Forelimb muscle (tissue), 1 donor: ENCODE measurements around the gene KCNV2. TPM values are rescaled to one million over a fixed set of nuclear protein-coding genes. Genes with fewer than 3 reads are reported as not detected.

Experiments used
- DNase-seq: peaks from one replicate; pipeline ENCODE4 v3.0.0-alpha.2; 2013; ENCODE audit warnings: low read depth
- polyA plus RNA-seq: library from polyadenylated mRNA; unstranded; fragments of 120-200 nt; gene quantifications from one replicate; pipeline ENCODE4 v1.2.1, GENCODE V29; 2013; ENCODE audit not compliant: insufficient read length

Gene KCNV2
- polyA plus RNA-seq, 1 donor = 0.27 TPM

DNA sequence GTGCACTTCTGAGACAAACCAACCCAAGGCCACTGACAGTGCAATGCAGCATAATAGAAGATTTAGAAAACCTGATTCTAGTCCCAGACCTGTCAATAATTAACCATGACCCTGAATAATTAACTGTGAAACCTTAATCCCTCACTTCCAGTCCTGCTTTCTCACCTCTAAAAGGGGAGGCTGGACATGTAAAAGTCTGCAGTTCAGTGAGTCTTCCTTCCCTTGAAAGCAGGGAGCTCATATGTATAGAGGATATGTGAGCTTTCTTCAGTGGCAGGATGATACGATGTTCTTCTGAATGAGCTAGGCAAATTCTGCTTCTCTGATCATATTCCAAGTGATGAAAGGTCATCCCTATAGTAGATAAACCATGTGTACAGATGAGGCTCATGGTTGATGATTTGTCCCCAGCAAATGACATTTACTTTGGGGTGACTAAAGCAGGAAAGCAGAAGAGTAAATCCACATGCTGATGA lies 2.9 kb downstream of the KCNV2 start:
- no peak for DNase-seq

- no peak for DNase-seq
Measured at GRCh38 chr9:2722715-2723114, 5.4 kb downstream of the KCNV2 start.

- peak; percentile 87 for DNase-seq
Measured at GRCh38 chr9:2723376-2724065, 6.2 kb downstream of the KCNV2 start.

DNA sequence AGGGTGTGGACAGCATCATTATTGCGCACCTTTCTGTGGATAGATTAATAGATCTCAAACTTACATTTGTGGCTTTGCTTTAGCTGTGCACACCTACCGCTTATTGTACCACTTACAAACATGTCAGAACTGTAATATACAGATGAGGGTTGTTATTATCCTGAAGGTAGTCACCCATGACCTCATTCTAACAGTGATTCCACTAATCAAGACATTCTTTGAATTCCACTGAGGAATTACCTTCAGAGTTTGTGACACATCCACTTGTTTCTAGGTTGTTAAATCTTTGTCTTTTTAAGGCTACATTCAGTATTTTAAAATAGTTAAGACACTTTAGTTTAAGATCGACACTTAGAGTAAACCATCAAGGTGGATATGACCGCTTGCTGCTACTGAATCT lies 7.8 kb downstream of the KCNV2 start:
- DNase-seq = no peak

GRCh38 chr9:2725898-2726649 lies 8.8 kb downstream of the KCNV2 start:
- DNase-seq = peak; percentile 94

- no peak for DNase-seq
Measured at GRCh38 chr9:2726650-2727340, 9.5 kb downstream of the KCNV2 start.

DNA sequence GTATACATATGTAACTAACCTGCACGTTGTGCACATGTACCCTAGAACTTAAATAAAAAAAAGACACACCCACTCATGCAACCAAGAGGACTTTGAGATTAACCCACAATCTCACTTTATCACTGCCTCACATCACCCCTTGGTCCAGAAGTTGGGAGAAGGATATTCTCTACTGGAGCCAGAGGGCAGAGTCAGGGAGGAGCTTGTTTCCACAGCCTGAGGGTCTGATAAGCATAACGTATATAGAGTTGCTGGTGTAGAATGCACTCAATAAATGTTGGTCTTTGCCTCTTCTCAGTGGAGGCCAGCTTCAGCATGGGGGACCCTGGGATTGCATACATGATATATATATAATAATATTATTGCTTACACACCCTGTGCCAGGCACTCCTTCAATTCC lies 10.1 kb downstream of the KCNV2 start:
- no peak for DNase-seq

DNA sequence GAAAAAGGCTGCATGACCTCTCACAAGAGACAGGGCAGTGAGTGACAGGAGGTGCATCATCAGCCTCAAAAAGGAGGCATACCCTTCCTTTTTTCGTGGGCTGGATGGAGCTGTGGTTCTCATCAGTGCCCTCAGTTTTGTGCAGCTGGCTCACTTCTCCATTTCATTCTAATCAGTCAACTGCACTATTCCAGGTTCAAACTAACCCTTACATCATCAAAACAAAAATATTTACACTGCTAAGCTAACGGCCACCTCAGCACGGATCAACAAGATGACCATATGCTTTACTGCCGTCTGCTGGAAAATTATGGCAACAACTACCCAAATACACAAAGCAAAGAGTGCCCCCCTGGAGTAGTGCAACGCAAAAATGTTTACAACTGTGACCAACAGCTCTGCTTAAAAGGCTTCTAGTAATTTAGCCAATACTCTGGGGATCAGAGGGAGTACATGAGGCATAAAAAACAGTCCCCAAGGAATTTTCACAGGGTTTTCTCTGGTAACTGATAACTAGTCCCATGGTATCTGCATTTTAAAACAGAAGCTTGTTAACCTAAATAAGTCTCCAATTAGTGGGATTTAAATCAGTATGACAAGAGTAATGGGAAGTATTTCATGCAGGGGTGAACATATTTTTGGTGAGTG lies 10.8 kb downstream of the KCNV2 start:
- DNase-seq = no peak

- no peak for DNase-seq
Measured at GRCh38 chr9:2729003-2729402, 11.7 kb downstream of the KCNV2 start.

DNA sequence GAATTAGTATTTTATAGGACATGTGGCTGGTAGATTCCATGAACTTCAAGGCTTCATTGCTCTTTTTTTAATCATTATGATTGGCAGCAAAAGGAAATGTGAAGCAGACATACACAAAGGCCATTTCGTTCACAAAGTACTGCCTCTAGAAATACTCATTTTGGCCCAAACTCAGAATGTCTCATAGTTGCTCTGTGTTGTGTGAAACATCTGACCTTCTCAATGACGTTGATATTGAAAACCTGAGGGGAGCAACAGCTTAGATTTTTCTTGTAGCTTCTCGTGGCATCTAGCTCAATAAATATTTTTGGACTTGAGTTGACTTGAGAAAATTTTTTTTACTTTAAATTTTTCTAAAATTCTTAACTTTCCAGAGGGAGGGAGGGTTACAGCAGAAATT lies 12.4 kb downstream of the KCNV2 start:
- no peak for DNase-seq

- no peak for DNase-seq
Measured at GRCh38 chr9:2730971-2731370, 13.7 kb downstream of the KCNV2 start.

GRCh38 chr9:2732492-2732891 lies 15.2 kb downstream of the KCNV2 start:
- no peak for DNase-seq

DNA sequence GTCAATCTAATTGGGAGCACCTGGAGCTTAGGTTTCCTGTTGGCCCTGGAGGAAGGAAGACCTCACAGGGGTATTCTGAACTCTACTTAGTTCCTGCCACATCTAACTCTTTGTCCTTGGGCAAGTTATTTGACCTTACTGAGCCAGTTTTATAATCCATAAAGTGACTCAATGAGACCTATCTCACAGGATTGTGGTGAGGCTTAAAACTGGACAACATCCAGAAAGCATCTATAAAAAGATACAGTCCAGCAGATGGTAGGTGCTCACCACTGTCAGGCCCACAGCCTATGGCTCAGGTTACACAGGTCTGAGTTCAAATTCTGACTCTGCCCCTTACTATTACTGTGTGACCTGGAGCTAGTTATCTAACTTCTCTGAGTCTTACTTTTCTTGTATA lies 23.3 kb downstream of the KCNV2 start:
- DNase-seq = no peak

- no peak for DNase-seq
Measured at GRCh38 chr9:2741441-2742158, 24.3 kb downstream of the KCNV2 start.

DNA sequence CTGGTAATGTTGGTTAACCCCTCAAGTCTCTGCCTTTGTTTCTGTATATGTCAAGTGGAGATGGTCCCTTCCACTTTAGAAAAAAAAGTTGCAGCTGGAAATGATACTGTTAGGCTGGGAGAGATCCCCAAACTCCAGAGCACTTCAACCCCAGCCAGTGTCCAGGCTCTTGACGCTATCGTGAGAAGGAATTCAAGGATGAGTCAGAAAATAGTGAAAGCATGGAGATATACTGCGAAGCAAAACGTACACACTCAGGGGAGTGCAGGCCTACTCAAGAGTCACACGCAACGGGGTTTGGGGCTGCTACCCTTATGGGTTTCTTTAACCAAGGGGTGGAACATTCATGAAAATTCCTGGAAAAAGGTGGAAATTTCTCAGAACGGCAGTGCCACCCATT lies 24.9 kb downstream of the KCNV2 start:
- DNase-seq = no peak

DNA sequence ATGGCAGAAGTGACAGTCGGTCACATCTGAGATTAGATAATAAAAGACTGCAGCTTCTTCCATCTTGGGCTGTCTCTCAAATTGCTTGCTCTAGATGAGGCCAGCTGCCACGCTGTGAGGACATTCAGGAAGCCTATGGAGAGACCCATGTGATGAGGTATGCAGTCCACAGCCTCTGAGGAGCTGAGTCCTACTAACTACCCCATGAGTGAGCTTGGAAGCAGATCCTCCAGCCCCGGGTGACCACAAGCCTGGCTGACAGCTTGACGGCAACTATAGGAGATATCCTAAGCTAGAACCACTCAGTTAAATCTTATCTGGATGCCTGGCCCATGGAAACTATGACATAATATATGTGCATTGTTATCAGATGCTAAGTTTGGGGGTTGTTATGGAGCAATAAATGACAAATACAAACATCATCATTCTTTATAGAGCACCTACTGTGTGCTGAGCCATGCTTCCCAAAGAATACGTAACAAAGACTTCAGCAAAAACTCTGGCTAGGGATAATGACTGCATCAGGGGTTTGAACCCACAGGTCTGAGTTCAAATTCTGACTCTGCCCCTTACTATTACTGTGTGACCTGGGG lies 26.7 kb downstream of the KCNV2 start:
- no peak for DNase-seq

DNA sequence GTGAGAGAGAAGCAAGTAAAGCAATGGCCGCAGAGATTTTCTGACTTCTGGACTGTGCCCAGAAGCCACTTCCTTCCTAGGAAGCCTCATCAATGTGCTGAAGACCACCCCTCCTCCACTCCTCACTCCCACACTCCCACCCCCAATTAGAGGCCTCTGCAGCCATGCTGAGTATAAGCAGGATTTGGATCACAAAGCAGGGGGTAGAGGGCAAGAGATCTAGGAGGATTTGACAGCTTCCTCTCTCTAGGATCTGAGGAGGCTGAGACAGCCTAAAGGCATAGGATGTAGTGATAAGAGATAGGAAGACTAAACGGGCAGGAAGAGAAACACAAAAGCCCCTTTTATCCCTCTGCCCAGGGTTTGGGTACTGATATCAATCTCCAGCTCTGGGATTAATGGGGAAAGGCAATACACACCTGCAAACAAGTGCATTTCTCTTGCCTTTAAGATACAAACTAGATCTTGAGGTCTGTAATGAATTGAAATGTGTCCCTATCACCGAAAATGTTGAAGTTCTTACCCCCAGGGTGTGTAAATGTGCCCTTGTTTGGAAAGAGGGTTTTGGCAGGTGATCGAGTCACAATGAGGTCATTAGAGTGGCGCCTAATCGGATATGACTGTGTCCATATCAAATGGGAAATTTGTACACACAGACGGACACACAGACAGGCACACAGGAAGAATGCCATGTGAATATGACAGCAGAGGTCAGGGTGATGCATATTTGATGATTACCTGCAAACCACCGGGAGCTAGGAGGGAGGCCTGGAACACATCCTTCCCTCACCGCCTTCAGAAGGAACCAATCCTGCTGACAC lies 28.5 kb downstream of the KCNV2 start:
- DNase-seq = no peak

GRCh38 chr9:2749485-2749884 lies 32.2 kb downstream of the KCNV2 start:
- DNase-seq = no peak

DNA sequence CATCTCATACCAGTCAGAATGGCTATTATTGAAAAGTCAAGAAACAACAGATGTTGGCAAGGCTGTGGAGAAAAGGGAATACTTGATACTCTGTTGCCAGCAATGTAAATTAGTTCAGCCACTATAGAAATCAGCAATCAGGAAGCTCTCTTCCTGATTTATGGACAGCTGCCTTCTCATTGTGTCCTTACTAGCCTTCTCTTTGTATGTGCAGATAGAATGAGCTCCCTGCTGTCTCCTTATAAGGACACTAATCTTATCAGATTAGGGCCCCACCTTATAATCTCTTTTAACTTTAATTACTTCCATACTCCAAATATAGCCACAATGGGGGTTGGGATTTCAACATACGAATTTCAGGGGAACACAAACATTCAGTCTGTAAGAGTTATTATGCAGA lies 38.0 kb downstream of the KCNV2 start:
- DNase-seq = no peak

DNA sequence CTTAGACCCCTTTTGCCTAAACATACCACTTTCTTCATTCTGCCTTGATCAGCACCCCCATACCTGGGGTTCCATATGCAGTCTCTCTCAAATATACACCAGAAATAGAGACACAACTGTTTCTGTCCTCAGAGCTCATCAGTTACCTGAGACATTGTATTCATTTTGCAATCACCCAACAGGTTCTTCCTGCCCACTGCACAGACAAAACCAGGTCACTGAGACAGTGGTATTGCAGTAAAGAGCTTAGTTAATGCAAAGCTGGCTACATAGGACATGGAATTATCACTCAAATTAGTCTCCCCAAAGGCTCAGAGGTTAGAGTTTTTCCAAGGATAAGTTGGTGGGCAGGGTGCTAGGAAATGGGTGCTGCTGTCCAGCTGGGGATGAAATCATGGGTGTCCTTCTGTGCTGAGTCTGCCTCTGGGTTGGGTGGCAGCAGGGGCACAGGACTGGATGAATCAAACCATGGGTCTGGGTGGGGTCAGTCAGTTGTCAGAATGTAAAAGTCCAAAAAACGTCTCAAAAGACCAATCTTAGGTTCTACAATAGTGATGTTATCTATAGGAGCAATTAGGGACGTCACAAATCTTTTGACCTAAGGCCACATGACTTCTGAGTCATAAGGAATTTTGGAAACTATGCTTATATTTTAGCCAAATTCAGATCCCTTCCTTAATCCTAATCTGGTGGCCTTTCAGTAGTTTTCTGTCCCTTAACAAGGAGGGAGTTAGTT lies 41.0 kb downstream of the KCNV2 start:
- no peak for DNase-seq
